SU-DHL-6 (cell line): ENCODE data around the gene PRDM16.

ENCODE experiments used
- H2AFZ ChIP-seq: fragments of 200-600 bp; sonication (generic); 2 replicates; pipeline ENCODE4 v1.6.1; 2014; ENCODE audit warnings: low read depth, mild to moderate bottlenecking, moderate library complexity, mixed read lengths, antibody characterized with exemption, low read length; ENCODE audit not compliant: severe bottlenecking
- H3F3A ChIP-seq: fragments of 200-600 bp; shearing (Covaris generic); 2 replicates; pipeline ENCODE4 v1.6.0; 2016; ENCODE audit warnings: antibody characterized with exemption, mild to moderate bottlenecking; ENCODE audit not compliant: insufficient read depth
- H3K27ac ChIP-seq: fragments of 200-600 bp; sonication (generic); 2 replicates; pipeline ENCODE4 v1.5.1; 2016; ENCODE audit warnings: low read depth, mild to moderate bottlenecking, low read length, moderate library complexity, mixed read lengths
- H3K27me3 ChIP-seq: fragments of 200-600 bp; sonication (generic), shearing (Covaris generic); 2 replicates; pipeline ENCODE4 v1.6.0; 2014; ENCODE audit warnings: mild to moderate bottlenecking, low read length
- H3K36me3 ChIP-seq: fragments of 200-600 bp; sonication (generic); 2 replicates; pipeline ENCODE4 v1.6.1; 2014; ENCODE audit warnings: mild to moderate bottlenecking, low read length, mixed read lengths
- H3K4me2 ChIP-seq: fragments of 300-600, 200-600 bp; shearing (Covaris generic), sonication (generic); 2 replicates; pipeline ENCODE4 v1.6.0; 2014; ENCODE audit warnings: low read length, low read depth, mild to moderate bottlenecking; ENCODE audit not compliant: poor library complexity, severe bottlenecking
- H3K4me3 ChIP-seq: fragments of 200-600 bp; sonication (generic); 2 replicates; pipeline ENCODE4 v1.5.1; 2014; ENCODE audit warnings: antibody characterized with exemption, low read length, mild to moderate bottlenecking, mixed read lengths; ENCODE audit not compliant: insufficient read depth, poor library complexity, severe bottlenecking
- H3K79me2 ChIP-seq: fragments of 200-600 bp; sonication (generic); 2 replicates; pipeline ENCODE4 v1.6.1; 2014; ENCODE audit warnings: mild to moderate bottlenecking, low read length, moderate library complexity; ENCODE audit not compliant: insufficient read depth
- H3K9ac ChIP-seq: fragments of 200-600 bp; sonication (generic); 2 replicates; pipeline ENCODE4 v1.7.0; 2014; ENCODE audit warnings: mild to moderate bottlenecking, low read length
- H3K9me2 ChIP-seq: fragments of 200-600 bp; sonication (generic); replicated peaks from 2 replicates; pipeline ENCODE4 v1.6.1; 2014; ENCODE audit warnings: low read length; ENCODE audit not compliant: insufficient read depth
- H3K9me3 ChIP-seq: fragments of 200-600 bp; sonication (generic); 2 replicates; pipeline ENCODE4 v1.6.1; 2014; ENCODE audit warnings: low read length, mixed read lengths; ENCODE audit not compliant: insufficient read depth
- H4K20me1 ChIP-seq: fragments of 200-600 bp; sonication (generic); 2 replicates; pipeline ENCODE4 v1.6.1; 2014; ENCODE audit warnings: low read depth, mild to moderate bottlenecking, antibody characterized with exemption, low read length, moderate library complexity, mixed read lengths
- EZH2phosphoT487 ChIP-seq: fragments of 200-600 bp; sonication (generic), shearing (Covaris generic); conservative IDR thresholded peaks from 2 replicates; pipeline ENCODE4 v1.6.1; 2018; ENCODE audit warnings: mild to moderate bottlenecking, antibody characterized with exemption, low read length, moderate library complexity, mixed read lengths
- TF ChIP-seq, protein P1 (sequence below): fragments of 200-600 bp; sonication (generic); IDR thresholded peaks from one replicate; pipeline ENCODE4 v1.5.1; 2017; ENCODE audit warnings: antibody characterized with exemption, mild to moderate bottlenecking, low read length, moderate library complexity; ENCODE audit not compliant: insufficient read depth, poor library complexity, severe bottlenecking

Gene PRDM16

DNA sequence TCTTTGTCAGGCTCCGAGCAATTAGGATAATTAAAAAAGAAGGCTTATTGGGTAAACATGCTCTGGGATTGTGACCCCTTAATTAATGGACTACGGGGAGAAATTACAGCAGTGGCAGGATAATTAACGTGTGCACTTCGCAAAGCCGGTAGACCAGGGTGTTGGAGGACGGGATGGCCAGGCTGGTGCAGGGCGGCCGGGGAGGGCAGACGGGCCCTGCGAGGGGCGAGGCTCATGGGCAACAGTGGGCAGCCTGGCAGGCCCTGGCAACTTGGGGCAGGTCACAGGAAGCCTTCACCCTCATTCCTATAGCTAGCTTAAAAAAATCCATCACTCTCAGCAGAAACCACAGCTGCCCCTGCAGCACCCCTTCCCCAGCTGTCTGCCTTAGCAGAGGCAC, 199.3 kb downstream of the PRDM16 start:
- no peak overlapping the region for H3K9ac ChIP-seq
- no peak overlapping the region for H2AFZ ChIP-seq
- no peaks in the 10 kb centered on the region for H3K9me2 ChIP-seq
- H3K27ac ChIP-seq: no peak overlapping the region
- no peak overlapping the region for H3K4me3 ChIP-seq
- H3K36me3 ChIP-seq: no peaks in the 10 kb centered on the region
- H3F3A ChIP-seq: no peaks in the 10 kb centered on the region
- no peaks in the 10 kb centered on the region for H3K9me3 ChIP-seq
- no peak overlapping the region for H3K4me2 ChIP-seq
- TF ChIP-seq, protein P1, sequence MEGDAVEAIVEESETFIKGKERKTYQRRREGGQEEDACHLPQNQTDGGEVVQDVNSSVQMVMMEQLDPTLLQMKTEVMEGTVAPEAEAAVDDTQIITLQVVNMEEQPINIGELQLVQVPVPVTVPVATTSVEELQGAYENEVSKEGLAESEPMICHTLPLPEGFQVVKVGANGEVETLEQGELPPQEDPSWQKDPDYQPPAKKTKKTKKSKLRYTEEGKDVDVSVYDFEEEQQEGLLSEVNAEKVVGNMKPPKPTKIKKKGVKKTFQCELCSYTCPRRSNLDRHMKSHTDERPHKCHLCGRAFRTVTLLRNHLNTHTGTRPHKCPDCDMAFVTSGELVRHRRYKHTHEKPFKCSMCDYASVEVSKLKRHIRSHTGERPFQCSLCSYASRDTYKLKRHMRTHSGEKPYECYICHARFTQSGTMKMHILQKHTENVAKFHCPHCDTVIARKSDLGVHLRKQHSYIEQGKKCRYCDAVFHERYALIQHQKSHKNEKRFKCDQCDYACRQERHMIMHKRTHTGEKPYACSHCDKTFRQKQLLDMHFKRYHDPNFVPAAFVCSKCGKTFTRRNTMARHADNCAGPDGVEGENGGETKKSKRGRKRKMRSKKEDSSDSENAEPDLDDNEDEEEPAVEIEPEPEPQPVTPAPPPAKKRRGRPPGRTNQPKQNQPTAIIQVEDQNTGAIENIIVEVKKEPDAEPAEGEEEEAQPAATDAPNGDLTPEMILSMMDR: no peak
- TF ChIP-seq EZH2phosphoT487: no peak
- H3K79me2 ChIP-seq: no peaks in the 10 kb centered on the region
- H3K27me3 ChIP-seq: no peaks in the 10 kb centered on the region
- no peaks in the 10 kb centered on the region for H4K20me1 ChIP-seq

DNA sequence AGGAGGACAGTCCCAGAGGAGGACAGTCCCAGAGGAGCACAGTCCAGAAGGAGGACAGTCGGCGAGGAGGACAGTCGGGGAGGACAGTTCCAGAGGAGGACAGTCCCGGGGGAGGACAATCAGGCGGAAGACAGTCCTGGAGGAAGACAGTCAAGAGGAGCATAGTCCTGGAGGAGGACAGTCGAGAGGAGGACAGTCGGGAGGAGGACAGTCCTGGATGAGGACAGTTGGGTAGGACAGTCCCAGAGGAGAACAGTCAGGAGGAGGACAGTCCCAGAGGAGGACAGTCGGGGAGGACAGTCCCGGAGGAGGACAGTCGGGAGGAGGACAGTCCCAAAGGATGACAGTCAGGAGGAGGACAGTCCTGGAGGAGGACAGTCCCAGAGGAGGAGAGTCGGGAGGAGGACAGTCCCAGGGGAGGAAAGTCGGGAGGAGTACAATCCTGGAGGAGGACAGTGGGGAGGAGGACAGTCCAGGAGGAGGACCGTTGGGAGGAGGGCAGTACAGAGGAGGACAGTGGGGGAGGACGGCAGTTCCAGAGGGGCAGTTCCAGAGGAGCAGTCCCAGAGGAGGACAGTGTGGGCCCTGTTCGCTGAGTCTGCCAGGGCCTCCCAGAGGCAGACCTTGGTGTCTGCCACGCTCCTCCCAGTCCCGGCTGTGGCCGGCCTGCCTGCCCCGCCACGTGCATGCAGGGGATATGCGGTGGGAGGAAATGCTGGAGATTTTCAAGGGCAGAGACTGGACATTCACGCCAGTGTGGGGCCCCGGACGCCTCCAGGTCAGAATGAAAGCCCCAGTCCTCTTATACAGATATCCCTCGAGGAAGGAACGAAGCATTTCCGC, 201.6 kb downstream of the PRDM16 start:
- Histone ChIP-seq H3K9me3 (no peaks in the 10 kb centered on the region), H3K79me2 (no peaks in the 10 kb centered on the region), H3F3A (no peaks in the 10 kb centered on the region), H3K4me3 (no peak overlapping the region), H4K20me1 (no peaks in the 10 kb centered on the region), H3K9me2 (no peaks in the 10 kb centered on the region), H2AFZ (no peak overlapping the region), H3K4me2 (no peak overlapping the region), H3K27me3 (no peaks in the 10 kb centered on the region), H3K36me3 (no peaks in the 10 kb centered on the region), H3K27ac (no peak overlapping the region), H3K9ac (no peak overlapping the region)
- TF ChIP-seq EZH2phosphoT487: no peak
- TF ChIP-seq, protein P1: no peak

DNA sequence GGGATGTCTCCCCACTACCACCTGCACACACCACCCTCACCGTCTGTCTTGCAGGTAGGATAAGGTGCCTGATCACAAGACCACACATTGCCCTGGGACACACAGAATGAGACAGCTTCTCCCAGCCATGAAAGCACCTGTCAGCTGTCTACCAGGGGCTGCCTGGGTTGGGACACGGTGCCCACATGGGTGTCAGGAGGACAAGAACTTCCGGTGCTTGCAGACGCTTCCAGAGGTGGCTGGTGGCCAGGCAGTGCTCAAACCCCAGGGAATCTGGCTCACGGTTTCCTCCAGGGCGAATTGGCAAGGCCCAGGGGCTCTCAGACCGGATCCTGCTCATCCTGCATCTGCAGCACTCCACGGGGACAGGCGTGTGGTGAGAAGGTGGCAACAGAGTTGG, 202.9 kb downstream of the PRDM16 start:
- H3K27ac ChIP-seq: no peak overlapping the region
- no peak overlapping the region for H3K4me3 ChIP-seq
- no peak overlapping the region for H3K4me2 ChIP-seq

More for the DNA sequence above, 202.9 kb downstream of the PRDM16 start:
- Histone ChIP-seq H3K9me2 (no peaks in the 10 kb centered on the region), H3K79me2 (no peaks in the 10 kb centered on the region), H3K9me3 (no peaks in the 10 kb centered on the region), H3K36me3 (no peaks in the 10 kb centered on the region), H3F3A (no peaks in the 10 kb centered on the region), H3K27me3 (no peaks in the 10 kb centered on the region), H2AFZ (no peak overlapping the region), H3K9ac (no peak overlapping the region), H4K20me1 (no peaks in the 10 kb centered on the region)
- TF ChIP-seq, protein P1: no peak
- no peak for TF ChIP-seq EZH2phosphoT487
